Urothelium cell line (cell line): ENCODE measurements around the gene BRI3.
A peak's percentile ranks its signal among the peaks of the same experiment; 100 is the strongest.

ENCODE experiments used
- DNase-seq: peaks from one replicate; pipeline ENCODE4 v3.0.0; 2011; ENCODE audit warnings: low spot score, mixed read lengths
- FAIRE-seq: peaks from 2 replicates; lab custom pipeline; 2011; peaks lifted over from hg19 to GRCh38; lab: Jason Lieb, UNC

The BRI3 gene, protein sequence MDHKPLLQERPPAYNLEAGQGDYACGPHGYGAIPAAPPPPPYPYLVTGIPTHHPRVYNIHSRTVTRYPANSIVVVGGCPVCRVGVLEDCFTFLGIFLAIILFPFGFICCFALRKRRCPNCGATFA

DNA sequence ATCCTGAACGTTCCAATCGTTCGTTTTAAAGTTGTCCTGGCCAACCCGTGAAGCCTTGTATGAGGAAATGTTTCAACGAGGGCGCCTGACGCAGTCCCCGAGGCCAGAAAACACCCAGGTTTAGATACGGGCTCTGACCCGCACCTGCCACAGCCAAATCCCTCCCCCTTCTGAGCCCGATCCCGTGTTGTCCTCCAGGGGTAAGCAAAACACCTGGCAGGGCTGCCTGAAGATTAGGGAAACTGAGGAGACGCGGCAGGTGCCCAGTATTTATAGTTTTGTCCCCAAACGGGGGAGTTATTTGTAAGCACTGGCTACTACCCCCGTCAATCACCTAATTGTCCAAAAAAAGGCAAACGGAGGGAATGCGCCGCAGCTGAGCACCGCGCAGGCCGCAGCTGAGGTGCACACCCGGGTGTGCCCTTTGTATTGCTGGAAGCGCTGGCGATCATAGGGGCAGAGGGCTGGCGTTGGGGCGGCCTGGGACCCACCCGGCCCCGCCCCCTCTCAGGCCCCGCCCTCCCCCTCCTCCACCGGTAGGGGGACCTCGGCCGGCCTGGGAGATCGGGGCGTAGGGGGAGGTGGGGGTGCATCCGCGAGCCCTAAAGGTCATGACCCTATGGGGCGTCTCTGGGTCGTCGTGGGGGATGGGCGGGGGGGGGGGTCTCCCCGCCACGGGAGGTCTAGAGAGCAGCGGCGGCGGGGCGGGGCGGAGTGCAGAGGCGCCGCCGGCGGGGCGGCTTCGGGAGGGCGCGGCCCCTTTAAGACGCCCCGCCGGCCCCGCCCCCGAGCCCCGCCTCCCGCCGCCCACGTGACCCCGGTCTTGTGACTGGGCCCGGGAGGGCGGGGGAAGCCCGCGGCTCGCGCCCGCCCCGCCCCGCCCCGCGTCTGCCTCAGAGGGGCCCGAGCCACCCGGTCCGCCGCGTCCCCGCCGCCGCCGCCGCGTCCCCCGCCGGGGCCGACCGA is at the start of gene BRI3:
Gene BRI3, plus strand, starts transcription at position 896 of the 966 bp plus-strand sequence. CDS start 110 bp downstream, outside the sequence.
- FAIRE-seq (peak; percentile 30), DNase-seq (peak; percentile 99)

DNA sequence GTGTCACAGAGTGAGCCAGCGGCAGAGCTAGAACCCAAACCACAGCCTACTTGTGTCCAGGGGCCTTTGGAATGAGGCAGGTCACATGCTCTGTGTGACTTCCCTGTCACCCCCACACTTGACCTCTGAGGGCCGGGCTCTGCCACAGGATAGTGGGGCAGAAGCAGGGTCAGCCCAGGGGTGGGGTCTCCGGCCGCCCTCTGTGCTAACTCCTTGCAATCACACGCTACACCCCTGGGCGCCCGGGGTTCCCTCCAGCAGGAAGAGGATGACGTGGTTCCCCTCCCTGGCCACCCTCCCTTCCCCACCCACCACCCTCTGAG is 49.3 kb upstream of the BRI3 start:
- no peak for DNase-seq

DNA sequence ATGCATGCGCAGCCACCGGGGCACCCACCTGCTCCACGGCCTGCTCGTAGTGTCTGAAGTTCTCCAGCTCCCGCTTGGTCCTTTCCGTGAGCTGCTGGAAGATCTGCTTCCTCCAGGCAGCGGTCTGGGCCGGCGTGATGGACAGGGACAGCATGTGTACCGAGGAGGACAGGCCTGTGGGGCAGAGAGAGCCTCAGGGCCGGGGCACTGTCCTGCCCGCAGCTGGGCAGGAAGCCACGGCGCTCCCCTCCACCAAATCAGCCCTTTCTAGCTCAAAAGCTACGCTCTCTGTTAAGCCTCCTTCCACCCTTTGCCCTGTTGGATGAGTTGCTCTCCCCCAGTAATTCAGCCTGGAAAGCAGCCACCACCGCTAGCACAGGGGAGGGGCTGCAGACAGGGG is 48.7 kb upstream of the BRI3 start:
- DNase-seq (no peak), FAIRE-seq (no peak)

More for the DNA sequence above, 49.3 kb upstream of the BRI3 start:
- FAIRE-seq: no peak

DNA sequence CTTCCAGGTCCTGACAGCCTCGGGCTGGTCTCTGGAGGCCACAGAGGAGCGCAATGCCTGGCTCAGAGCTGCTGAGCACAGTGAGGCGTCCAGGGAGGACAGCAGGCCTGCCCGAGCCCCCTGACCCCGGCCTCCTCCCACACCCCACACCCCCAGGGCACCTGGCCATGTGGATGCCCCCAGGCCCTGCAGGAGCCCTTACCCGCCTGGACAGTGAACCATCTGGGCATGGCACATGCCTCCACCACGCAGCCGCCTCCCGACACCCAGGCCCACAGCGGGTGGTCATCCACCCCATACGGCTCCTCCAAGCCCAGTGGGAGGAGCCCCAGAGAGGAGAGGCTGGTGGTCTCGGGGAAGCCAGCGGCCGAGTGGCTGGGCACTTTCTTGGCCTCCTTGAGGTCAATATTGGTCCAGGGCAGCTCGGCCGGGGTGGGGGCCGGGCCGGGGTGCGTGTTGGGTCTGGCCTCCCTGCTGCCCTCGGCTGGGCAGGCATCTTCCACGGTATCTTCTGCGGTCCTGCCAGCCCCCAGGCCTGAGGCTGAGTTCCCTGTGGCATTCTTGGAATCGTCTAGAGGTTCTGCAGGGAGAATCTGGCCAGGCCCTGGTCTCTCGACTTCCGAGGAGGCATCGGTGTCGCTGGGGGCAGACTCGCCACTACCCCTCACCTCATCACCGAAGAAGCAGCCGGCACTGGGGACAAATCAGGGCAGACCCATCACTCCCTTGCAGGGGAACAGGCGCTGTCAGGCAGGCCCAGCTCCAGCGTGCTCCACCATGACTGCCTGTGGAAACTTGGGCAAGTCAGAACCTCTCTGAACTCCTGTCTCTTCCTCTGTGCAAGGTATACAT is 48.0 kb upstream of the BRI3 start:
- FAIRE-seq (no peak), DNase-seq (no peak)

DNA sequence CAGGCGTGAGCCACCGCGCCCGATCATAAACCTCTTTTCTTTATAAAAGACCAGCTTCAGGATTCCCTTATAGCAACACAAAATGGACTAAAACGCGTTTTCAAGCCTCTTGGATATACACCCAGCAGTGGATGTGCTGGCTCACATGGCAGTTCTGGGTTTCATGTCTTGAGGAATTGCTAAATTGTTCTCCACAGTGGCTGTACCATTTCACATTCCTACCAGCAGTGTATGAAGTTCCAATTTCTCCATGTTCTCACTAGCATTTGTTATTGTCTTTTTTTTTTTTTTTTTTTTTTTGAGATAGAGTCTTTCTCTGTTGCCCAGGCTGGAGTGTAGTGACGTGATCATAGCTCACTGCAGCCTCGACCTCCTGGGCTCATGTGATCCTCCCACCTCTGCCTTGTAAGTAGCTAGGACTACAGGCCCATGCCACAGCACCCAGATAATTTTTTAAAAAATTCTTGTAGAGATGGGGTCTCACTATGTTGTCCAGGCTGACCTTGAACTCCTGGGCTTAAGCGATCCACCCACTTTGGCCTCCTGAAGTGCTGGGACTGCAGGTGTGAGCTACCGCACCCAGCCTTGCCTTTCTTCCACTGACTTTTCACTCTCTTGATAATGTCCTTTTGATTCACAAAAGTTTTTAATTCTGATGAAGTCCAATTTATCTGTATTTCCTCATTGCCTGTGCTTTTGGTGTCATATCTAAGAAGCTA is 46.9 kb upstream of the BRI3 start:
- FAIRE-seq: no peak
- no peak for DNase-seq

DNA sequence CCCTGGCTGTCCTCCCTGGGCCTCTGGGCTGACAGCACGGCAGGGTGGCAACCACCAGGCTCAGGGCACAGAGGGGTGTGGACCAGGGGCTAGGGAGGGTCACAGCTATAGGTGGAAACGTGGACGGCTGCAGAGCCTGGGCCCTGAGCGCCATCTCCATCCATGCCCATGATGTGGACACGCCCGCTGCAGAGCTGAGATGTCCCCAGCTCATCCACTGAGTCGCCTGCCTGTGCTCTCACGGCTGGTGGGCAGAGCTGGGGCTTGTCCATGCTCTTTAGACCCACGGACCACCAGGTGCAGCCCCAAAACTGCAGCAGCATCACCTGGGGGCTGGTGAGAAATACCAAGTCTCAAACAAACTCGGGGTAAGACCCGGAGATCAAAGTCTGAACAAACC is 45.6 kb upstream of the BRI3 start:
- no peak for FAIRE-seq
- DNase-seq: no peak

DNA sequence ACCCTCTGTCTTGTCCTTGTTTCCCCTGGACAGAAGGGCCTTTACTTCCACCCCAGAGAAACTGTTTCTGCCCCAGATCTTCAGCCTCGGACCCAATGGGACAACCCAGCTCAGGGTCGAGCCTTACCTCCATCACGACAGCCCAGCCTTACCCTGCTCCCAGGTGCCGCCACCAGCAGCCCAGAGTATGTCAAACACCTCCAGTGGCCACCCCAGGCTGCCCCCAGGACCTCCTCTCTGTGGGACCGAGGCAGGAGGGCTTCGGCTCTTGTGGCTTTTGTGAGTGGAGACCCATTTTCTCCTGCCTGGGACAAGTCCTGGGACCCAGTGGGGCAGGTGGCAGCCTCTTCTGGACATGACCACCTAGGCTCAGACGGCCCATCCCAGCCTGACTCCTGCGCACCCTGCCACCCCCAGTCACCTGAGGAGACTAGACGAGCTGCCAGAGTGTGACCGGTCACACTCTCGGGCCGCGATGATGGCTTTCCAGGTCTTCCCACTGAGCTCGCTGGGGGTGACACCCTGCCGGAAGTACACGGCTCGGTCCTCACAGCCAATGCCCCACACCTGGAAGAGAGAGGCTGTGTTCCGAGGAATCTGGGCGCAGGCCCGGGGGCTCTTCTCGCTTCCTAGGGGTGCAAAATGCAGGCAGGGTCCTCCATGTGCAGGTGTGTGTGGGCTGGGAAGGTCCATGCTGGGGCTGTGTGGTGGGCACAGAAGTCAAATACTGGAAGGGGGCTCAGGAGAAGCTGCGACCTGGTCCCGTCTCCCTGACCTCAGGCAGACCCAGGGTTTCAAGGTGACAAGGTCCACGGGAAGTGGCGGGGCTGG is 44.9 kb upstream of the BRI3 start:
- FAIRE-seq: no peak
- no peak for DNase-seq

DNA sequence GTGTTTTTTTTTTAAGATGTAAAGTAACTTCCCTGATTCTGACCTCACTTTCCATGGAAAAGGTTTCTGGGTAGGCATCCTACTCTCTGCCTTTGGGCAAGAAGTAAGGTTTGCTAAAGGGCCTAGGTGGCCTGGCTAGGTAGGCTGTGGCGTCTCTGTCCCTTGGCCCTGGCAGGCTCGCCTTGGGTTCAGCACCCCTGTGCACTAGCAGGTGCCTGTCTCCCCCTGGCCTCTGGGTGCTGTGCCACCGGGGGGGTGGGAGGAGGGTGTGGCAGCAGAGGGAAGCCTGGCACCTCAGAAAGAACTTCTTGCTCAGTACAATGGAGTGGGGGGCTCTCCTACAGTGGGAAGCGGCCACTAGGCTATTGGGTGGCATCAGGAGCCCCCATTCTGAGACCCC is 43.4 kb upstream of the BRI3 start:
- no peak for FAIRE-seq
- DNase-seq: no peak

DNA sequence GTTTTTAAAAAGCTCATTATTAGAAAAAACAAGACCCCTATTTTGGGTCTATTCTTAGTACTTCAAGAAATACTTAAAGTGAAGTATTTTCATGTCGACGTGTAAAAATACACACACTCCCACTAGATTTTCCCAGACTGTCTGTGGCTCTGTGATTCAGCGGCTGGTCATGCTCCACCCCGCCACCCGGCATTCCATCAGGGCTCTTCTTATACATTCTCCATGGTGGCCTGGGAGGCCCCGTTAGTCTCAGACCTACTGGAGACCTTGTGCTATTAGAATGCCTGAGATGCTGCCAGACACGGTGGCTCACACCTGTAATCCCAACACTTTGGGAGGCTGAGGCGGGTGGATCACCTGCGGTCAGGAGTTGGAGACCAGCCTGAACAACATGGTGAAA is 42.5 kb upstream of the BRI3 start:
- DNase-seq (peak; percentile 83), FAIRE-seq (no peak)

DNA sequence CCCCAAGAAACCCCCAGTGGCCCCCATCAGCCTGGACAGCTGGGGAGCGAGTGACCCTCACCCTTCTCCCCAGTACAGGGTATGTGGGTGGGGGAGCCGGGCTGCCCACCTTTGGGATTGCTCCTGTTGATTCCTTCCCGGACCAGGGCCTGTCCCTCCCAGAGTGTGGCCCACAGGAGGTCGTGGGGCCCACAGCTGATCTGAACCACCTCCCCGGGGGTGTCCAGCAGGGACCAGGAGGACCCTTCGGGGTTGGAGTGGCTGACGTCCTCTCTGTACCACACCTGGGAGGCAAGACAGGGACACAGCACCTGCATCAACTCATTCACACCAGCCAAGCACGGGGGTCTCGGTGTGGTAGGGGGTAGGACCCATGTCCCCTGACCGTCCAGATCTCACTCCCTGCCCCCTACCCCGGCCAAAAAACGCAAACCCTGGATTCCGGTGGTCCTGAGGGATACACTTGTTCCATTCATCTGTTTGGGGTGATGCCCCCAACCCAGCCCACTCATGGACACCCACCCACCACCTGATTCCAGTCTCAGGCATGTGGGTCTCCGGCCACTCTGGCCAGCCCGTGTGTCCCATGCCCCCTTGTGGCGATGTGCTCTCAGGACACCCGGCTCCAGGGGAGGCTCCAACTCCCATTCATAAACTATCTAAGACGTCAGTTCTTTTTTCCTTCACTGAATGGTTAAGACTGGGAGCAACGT is 40.4 kb upstream of the BRI3 start:
- DNase-seq: peak; percentile 68
- no peak for FAIRE-seq

DNA sequence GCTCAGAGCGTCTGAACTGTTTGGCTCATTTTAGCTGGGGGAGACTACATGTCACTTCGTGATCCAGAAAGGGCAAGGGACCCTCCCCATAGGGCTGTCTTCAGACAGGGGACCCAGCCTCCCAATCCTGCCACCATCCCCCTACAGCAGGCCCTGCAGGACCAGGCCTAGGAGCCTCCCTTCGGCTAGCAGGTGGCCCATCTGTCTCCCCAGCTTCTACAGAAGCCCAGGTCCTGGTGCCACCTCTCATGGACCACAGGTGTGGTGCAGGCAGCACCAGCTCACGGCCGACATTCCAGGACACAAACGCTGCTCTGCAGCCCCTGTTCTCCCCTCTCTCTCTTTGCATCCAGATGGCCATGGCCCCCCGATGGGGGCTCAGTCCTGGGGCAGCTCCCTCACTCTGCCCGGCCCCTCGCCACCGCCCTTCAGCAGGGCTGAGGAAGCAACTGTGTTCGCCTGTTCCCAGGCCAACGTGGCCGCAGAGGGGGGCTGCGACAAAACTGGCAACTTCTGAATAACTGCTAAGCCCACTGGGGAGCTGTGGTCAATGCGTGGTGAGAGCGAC is 39.7 kb upstream of the BRI3 start:
- DNase-seq (no peak), FAIRE-seq (no peak)

DNA sequence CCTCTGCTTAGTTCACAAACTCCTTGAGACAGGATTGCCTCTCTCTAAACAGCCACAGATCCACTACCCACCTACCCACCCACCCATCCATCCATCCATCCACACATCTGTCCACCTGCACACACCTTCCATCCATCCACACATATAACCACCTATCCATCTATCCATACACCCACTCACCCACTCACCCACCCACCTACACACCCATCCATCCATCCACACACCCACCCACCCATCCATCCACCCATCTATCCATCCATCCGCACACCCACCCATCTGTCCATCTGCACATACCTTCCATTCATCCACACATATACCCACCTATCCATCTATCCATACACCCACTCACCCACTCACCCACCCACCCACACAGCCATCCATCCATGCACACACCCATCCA is 39.1 kb upstream of the BRI3 start:
- no peak for DNase-seq
- no peak for FAIRE-seq

DNA sequence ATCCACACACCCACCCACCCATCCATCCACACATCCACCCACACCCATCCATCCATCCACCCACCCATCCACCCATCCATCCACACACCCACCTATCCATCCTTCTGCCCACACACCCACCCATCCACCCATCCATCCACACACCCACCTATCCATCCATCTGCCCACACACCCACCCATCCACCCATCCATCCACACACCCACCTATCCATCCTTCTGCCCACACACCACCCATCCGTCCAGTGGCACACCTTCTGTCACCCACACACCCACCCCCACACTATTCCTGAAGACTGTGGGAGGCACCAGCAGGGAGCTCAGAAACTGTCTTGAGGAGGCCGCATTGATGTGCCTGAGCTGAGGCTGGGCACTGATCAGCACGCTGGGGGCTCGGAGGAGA is 38.6 kb upstream of the BRI3 start:
- no peak for DNase-seq
- peak; percentile 99 for FAIRE-seq

DNA sequence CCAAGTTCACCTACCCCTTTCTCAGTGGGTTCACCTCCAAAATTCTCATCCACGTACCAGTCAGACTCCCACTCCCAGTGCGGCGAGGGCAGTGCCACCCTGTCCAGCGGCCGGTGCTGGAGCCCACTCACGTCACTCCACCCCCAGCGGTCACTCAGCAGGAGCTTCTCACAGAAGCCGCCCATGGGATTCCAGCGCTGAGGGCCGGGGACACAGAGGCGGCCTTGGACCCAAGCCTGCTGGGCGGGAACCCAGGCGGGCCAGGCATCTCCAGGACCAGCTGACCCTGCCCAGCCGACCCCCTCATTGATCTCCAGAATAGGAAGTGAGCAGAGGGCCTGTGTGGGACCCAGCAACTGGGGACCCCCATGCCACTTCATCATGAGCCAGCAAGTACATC is 36.6 kb upstream of the BRI3 start:
- no peak for FAIRE-seq

DNA sequence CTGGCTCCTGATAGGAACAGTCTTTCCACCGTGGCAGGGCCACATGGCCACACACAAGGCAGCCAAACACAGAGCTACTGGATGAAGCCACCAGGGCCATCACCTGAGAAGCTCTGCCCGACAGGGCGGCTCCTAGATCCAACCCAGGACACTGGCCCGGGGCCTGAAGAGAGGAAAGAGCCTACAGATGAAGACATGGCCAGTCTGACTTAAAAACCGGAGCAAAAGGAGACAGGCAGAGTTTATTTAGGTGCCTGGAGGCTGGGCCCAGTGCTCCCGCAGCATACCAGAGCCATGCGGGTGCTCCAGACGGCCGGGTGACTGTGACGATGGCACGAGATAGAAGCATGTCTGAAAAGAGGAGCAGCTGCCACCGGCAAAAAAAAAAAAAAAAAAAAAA is 33.3 kb upstream of the BRI3 start:
- FAIRE-seq: no peak
- DNase-seq: no peak

More for the DNA sequence above, 36.6 kb upstream of the BRI3 start:
- no peak for DNase-seq

DNA sequence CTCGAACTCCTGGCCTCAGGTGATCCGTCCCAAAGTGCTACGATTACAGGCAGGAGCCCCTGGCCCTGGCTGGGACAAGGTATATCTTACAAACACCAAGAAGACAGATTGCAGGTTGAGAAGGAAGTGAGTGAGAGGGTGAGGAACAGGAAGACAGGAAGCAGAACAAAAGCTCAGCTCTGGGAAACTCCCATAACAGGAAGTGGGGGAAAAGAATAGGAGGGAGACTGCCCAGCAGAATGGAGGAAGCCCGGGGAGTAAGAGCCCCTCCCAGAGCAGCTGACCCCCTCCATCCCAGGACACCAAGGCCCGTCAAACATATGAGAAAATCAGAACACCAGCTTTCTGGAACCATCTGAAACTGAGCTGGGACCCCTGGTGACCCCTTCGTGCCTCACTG is 32.4 kb upstream of the BRI3 start:
- DNase-seq: no peak
- no peak for FAIRE-seq

DNA sequence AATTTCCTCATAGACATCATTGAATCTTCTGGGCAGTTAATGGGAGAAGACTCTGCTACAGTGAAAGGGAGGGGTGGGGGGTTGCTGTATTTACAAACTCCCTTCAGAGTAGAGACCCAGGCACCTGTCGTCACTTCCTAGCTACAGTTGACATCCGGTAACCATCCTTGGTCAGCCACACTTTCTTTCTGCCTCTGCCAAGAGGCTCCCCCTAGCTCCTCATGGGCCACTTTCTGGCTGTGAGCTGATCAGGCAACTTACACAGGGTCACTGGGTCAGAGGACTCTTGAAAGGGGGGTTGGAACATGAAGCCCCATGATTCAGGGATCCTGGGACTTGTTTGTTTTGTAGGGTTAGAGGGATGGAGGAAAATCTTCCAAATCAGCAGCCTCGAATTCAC is 30.7 kb upstream of the BRI3 start:
- DNase-seq (no peak), FAIRE-seq (no peak)

DNA sequence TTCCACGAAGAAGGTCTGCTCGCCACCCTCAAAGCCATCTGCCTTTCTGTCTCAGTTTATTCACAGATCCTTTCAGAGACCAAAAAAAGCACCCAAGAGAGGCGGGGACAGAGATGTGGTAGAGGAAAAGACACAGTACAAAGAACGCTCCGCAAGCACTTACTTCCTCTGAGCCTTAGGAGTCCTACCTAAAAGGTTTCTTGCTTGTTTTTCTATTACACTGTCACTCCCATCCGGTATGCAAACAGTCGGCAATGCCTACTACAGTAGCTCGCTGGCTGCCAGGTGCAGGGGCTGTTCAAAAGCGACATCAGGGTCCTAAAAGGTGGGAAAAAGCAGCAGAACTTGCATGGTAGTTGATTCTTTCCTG is 30.3 kb upstream of the BRI3 start:
- DNase-seq (no peak), FAIRE-seq (no peak)
